Lung microvascular endothelial cell (primary cell): ENCODE data around the gene RGSL1. TPM values are rescaled to one million over a fixed set of nuclear protein-coding genes. Genes with fewer than 3 reads are reported as not detected.
A peak's percentile ranks its signal among the peaks of the same experiment; 100 is the strongest.

ENCODE experiments used
- DNase-seq, 2 donors: peaks; one replicate each; pipeline versions ENCODE4 v3.0.0 to v3.0.0-alpha.2; 2010; ENCODE audit warnings: low read depth in 2 of 2
- total RNA-seq: library from RNA; depleted of rRNA; stranded (reverse); fragments of >200 nt; gene quantifications from 2 replicates; pipeline ENCODE4 v1.2.1, GENCODE V29; 2014

Gene RGSL1
- total RNA-seq, 1 donor from 2014 or later, result not detected

GRCh38 chr1:182587666-182588499, 137.9 kb downstream of the RGSL1 start:
- no peak for DNase-seq

GRCh38 chr1:182588500-182589396, 138.8 kb downstream of the RGSL1 start, which contains the start of gene RNASEL:
Gene RNASEL (minus strand): TSS chr1:182589256. CDS start chr1:182586806, 2,450 bp downstream.
- DNase-seq, result peak; percentile 53 to 78

GRCh38 chr1:182589520-182589919, 139.6 kb downstream of the RGSL1 start:
- no peak for DNase-seq

- no peak for DNase-seq
Measured at GRCh38 chr1:182589931-182590330, 140.0 kb downstream of the RGSL1 start.

- peak; percentile 66 to 79 for DNase-seq
Measured at GRCh38 chr1:182595641-182596240, 145.8 kb downstream of the RGSL1 start.

GRCh38 chr1:182596934-182597333, 147.0 kb downstream of the RGSL1 start:
- DNase-seq, result no peak

- DNase-seq, result no peak
Measured at GRCh38 chr1:182598296-182598695, 148.3 kb downstream of the RGSL1 start.

- DNase-seq, result no peak
Measured at GRCh38 chr1:182599339-182599738, 149.4 kb downstream of the RGSL1 start.

GRCh38 chr1:182600036-182600713, 150.2 kb downstream of the RGSL1 start:
- DNase-seq, result no peak

- DNase-seq, result no peak
Measured at GRCh38 chr1:182600745-182601415, 150.9 kb downstream of the RGSL1 start.

GRCh38 chr1:182601416-182601786, 151.5 kb downstream of the RGSL1 start:
- peak; percentile 81 to 88 for DNase-seq

GRCh38 chr1:182601913-182602312, 152.0 kb downstream of the RGSL1 start:
- DNase-seq, result no peak

GRCh38 chr1:182602935-182603645, 153.1 kb downstream of the RGSL1 start:
- DNase-seq, result no peak

GRCh38 chr1:182603646-182604174, 153.8 kb downstream of the RGSL1 start:
- DNase-seq, result no peak

- DNase-seq, result peak; percentile 62 to 78
Measured at GRCh38 chr1:182604175-182605164, 154.5 kb downstream of the RGSL1 start, which contains the start of gene RGS16. Gene RGS16 (minus strand): TSS chr1:182604389. CDS start chr1:182604259, 130 bp downstream.

- no peak for DNase-seq
Measured at GRCh38 chr1:182607566-182607965, 157.6 kb downstream of the RGSL1 start.

- no peak for DNase-seq
Measured at GRCh38 chr1:182608236-182608635, 158.3 kb downstream of the RGSL1 start.

- peak in 1 of 2 donors; percentile 19 for DNase-seq
Measured at GRCh38 chr1:182608845-182609610, 159.1 kb downstream of the RGSL1 start.
